Measurements from ENCODE around the gene DLGAP3. TPM values are rescaled to one million over a fixed set of nuclear protein-coding genes. Genes with fewer than 3 reads are reported as not detected.

Gene DLGAP3
- total and polyA plus RNA-seq, 2 donors (not counting 3 experiments of a cell fraction or from before 2014, with no cell fraction given), result 0.04 to 0.20 TPM

DNA sequence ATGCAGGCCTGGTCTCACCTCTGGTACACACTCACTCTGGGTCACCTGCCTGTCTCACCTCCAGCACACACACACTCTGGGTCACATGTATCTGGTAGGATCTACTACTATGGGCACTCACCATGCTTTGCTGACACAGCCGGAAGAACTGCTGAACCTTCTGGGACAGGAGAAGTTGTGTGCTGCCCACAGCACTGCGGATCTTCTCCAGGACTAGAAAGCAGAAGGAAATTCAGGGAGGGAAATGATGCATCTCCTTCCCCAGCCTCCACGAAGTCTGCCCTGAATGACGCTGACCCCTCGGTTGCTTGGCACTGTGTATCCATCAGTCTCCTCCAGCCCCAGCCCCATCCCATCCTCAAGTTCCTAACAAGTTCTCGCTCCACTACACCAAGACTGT, 62.0 kb downstream of the DLGAP3 start:
- FAIRE-seq, result no peak
- H3K9me3 ChIP-seq (replicated peaks; ENCODE audit: control insufficient read depth, insufficient read depth, low read length), result no peaks in the 10 kb centered on the region
- no peak overlapping the region for H3K27ac ChIP-seq (ENCODE audit: insufficient read depth, low read depth, low read length)
- no peak overlapping the region for H3K9ac ChIP-seq (replicated peaks; ENCODE audit: extremely low read depth, insufficient read depth, low read length)
- no peaks in the 10 kb centered on the region for H4K20me1 ChIP-seq (replicated peaks; ENCODE audit: control insufficient read depth, extremely low read depth, insufficient read depth, low read length)
- no peak overlapping the region for H2AFZ ChIP-seq (ENCODE audit: low read depth, low read length)
- BruUV-seq (replicated peaks), result no TSS peak
- peaks cover 14 to 17% of the 10 kb centered on the region in 2 experiments for H3K27me3 ChIP-seq (ENCODE audit: control insufficient read depth in 2 of 2, insufficient read depth in 2 of 2, low read length in 2 of 2)
- CTCF ChIA-PET, result interaction anchor here (1.5 to 4.7 kb wide), 6 partner anchors 8 to 117 kb away, joined by 9 to 59 read pairs (median 17); partner anchors contain the start of genes SMIM12 and TMEM35B
- no peak overlapping the region for H3K4me2 ChIP-seq (ENCODE audit: insufficient read depth, low read length)
- dilution Hi-C loops (cut with MboI; ENCODE audit: extremely low pct_ligation_motif_present, low sequenced_read_pairs) (no loop called here), intact Hi-C loops (cut with micrococcal nuclease) (no loop called here)
- peaks cover 7% of the 10 kb centered on the region for H3K4me1 ChIP-seq (ENCODE audit: control insufficient read depth, extremely low read depth, insufficient read depth, low read length)
- DNase-seq (ENCODE audit: low read depth, low spot score), result no peak
- no peaks in the 10 kb centered on the region for H3K9me1 ChIP-seq (replicated peaks; ENCODE audit: control insufficient read depth, extremely low read depth, insufficient read depth, low read length)
- POLR2A ChIA-PET, result no interaction called here
- H3K36me3 ChIP-seq (ENCODE audit: control insufficient read depth in 2 of 2, extremely low read depth in 1 of 2, insufficient read depth in 2 of 2, low read length in 2 of 2), result no peaks in the 10 kb centered on the region
- H3K79me2 ChIP-seq (ENCODE audit: control insufficient read depth, insufficient read depth, low read length), result no peaks in the 10 kb centered on the region
- H3K4me3 ChIP-seq (replicated peaks in 1 of 3; ENCODE audit: insufficient read depth in 1 of 3, low read depth in 1 of 3, low read length in 3 of 3), result no peak overlapping the region
- TF ChIP-seq, protein P1, sequence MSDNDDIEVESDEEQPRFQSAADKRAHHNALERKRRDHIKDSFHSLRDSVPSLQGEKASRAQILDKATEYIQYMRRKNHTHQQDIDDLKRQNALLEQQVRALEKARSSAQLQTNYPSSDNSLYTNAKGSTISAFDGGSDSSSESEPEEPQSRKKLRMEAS (IDR thresholded peaks at IDR 0.05; ENCODE audit: insufficient read depth, insufficient read length), result no peak
- TF ChIP-seq EZH2 (IDR thresholded peaks at IDR 0.05; ENCODE audit: borderline replicate concordance, low read depth, low read length, severe bottlenecking) (no peak), POLR2A (IDR thresholded peaks at IDR 0.05; ENCODE audit: low read depth, low read length) (no peak), MYC (IDR thresholded peaks at IDR 0.05; ENCODE audit: low read depth, low read length) (no peak), GATA2 (IDR thresholded peaks at IDR 0.05; ENCODE audit: insufficient read depth, insufficient read length, low read depth, low read length) (no peak), JUN (IDR thresholded peaks at IDR 0.05; ENCODE audit: borderline replicate concordance, insufficient read depth, insufficient read length, low read depth) (no peak)
- TF ChIP-seq, protein P2, sequence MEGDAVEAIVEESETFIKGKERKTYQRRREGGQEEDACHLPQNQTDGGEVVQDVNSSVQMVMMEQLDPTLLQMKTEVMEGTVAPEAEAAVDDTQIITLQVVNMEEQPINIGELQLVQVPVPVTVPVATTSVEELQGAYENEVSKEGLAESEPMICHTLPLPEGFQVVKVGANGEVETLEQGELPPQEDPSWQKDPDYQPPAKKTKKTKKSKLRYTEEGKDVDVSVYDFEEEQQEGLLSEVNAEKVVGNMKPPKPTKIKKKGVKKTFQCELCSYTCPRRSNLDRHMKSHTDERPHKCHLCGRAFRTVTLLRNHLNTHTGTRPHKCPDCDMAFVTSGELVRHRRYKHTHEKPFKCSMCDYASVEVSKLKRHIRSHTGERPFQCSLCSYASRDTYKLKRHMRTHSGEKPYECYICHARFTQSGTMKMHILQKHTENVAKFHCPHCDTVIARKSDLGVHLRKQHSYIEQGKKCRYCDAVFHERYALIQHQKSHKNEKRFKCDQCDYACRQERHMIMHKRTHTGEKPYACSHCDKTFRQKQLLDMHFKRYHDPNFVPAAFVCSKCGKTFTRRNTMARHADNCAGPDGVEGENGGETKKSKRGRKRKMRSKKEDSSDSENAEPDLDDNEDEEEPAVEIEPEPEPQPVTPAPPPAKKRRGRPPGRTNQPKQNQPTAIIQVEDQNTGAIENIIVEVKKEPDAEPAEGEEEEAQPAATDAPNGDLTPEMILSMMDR (IDR thresholded peaks at IDR 0.05; ENCODE audit: extremely low read depth in 1 of 2, insufficient read depth in 1 of 2, low read depth in 1 of 2, low read length in 2 of 2), result no peak
